ENCODE results near the gene SIX3. TPM values are rescaled to one million over a fixed set of nuclear protein-coding genes. Genes with fewer than 3 reads are reported as not detected.

The SIX3 gene
- total RNA-seq, 2 donors from 2014 or later, result not detected

- TF ChIP-seq CTCF (IDR thresholded peaks at IDR 0.05), result no peak
- Histone ChIP-seq H3K9me3 (no peaks in the 10 kb centered on the region), H3K27me3 (peaks cover 40 to 46% of the 10 kb centered on the region in 2 donors), H3K27ac (no peak overlapping the region), H3K4me3 (no peak overlapping the region), H3K4me1 (peaks cover 0 to 41% of the 10 kb centered on the region in 2 donors), H3K36me3 (no peaks in the 10 kb centered on the region)
- DNase-seq (ENCODE audit: low spot score), result no peak
Measured at GRCh38 chr2:44943693-44944101, 2.2 kb downstream of the SIX3 start.

GRCh38 chr2:44944102-44944951, 2.8 kb downstream of the SIX3 start:
- no peaks in the 10 kb centered on the region for H3K36me3 ChIP-seq
- H3K27ac ChIP-seq, result no peak overlapping the region
- no peak for TF ChIP-seq CTCF (IDR thresholded peaks at IDR 0.05)
- H3K9me3 ChIP-seq, result no peaks in the 10 kb centered on the region
- peaks cover 34 to 42% of the 10 kb centered on the region in 2 donors for H3K27me3 ChIP-seq
- H3K4me1 ChIP-seq, result peaks cover 0 to 37% of the 10 kb centered on the region in 2 donors
- peak overlapping the region in 1 of 2 donors; percentile 19 for H3K4me3 ChIP-seq
- no peak for DNase-seq (ENCODE audit: low spot score)

- Histone ChIP-seq H3K9me3 (no peaks in the 10 kb centered on the region), H3K4me1 (peaks cover 0 to 42% of the 10 kb centered on the region in 2 donors), H3K4me3 (peak overlapping the region in 1 of 2 donors; percentile 19), H3K36me3 (no peaks in the 10 kb centered on the region), H3K27me3 (peaks cover 28 to 41% of the 10 kb centered on the region in 2 donors), H3K27ac (no peak overlapping the region)
- no peak for TF ChIP-seq CTCF (IDR thresholded peaks at IDR 0.05)
- DNase-seq (ENCODE audit: low spot score), result no peak
Measured at GRCh38 chr2:44944952-44945612, 3.6 kb downstream of the SIX3 start.

GRCh38 chr2:44945676-44946371, 4.3 kb downstream of the SIX3 start:
- no peak for DNase-seq (ENCODE audit: low spot score)
- Histone ChIP-seq H3K27me3 (peaks cover 28 to 34% of the 10 kb centered on the region in 2 donors), H3K36me3 (no peaks in the 10 kb centered on the region), H3K9me3 (no peaks in the 10 kb centered on the region), H3K4me3 (no peak overlapping the region), H3K4me1 (peaks cover 0 to 41% of the 10 kb centered on the region in 2 donors), H3K27ac (no peak overlapping the region)
- no peak for TF ChIP-seq CTCF (IDR thresholded peaks at IDR 0.05)

GRCh38 chr2:44946372-44947027, 5.0 kb downstream of the SIX3 start:
- no peaks in the 10 kb centered on the region for H3K9me3 ChIP-seq
- no peak for TF ChIP-seq CTCF (IDR thresholded peaks at IDR 0.05)
- H3K4me3 ChIP-seq, result no peak overlapping the region
- no peaks in the 10 kb centered on the region for H3K36me3 ChIP-seq
- H3K27me3 ChIP-seq, result peaks cover 23 to 27% of the 10 kb centered on the region in 2 donors
- no peak for DNase-seq (ENCODE audit: low spot score)
- H3K27ac ChIP-seq, result no peak overlapping the region
- peaks cover 0 to 35% of the 10 kb centered on the region in 2 donors for H3K4me1 ChIP-seq
